SIG-M5 (cell line): ENCODE measurements around the gene MLC1.
"Not testable (repeated sequence)": the region's sequence is repeated elsewhere in the genome, so short reads cannot be mapped to it uniquely, and the experiment has no call there.

Source experiments
- DNase-seq: peaks from one replicate; lab custom pipeline; 2025; lab: John Stamatoyannopoulos, UW

The MLC1 gene

DNA sequence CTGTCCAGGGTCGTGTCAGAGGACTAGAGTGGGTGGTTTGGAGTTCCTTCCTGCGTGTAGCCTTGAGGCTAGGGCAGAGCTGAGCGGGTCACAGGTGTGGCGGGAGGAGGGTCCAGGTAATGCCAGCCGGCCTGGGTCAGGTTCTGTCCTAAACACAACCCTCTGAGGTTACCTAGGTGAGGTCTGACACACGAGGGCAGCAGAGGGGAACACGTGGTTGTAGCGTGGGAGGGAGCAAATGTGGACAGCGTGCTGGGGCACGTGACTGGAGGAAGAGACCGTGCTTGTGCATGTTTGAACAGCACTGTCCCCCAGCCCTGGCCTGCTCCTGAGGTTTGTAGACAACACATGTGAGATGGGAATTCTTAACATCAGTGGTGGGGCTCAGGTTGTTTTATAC lies 17.7 kb upstream of the MLC1 start:
- no peak for DNase-seq

DNA sequence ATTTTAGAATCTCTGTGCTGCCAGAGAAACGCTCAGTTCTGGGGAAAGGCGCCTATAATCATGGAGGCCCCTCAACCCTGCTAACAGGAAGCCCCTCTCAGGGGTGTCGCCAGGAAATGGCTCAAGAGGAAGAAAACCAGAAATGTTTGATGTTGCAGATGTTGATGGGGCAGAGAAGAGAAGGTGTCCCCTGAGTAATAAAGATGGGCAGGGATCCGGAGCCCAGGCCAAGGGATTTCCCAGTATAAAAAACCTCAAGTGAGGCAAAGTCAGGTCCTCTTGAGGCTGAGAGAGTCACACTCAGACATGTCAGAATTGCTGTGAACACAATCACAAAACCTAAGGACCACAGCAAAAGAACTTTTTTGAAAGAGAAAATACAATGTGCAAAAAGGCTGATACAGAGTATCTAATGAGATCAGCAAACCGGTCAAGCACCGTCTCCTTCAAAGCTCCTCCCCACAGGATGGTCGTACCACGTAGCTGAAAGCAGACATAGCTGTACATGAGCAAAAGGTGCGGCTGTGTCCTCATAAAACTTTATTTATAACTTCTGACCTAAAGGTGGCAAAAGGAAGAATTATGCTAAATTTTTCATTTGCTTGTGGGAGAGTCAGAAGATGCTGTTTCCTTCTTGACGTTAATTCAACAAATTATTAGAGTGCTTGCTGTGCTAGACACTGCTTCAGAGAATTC lies 16.8 kb upstream of the MLC1 start:
- DNase-seq = no peak

DNA sequence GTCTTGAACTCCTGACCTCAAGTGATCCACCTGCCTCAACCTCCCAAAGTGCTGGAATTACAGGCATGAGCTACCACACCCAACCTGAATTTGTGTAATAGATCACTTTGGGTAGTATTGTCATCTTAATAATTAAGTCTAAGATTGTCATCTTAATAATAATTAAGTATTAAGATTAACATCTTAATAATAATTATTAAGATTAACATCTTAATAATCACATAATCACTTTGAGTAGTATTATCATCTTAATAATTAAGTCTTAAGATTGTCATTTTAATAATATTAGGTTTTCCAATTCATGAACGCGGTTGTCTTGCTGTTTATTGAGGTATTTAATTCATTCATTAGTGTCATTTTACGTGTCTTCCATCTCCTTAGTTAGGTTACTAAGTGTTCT lies 12.8 kb upstream of the MLC1 start:
- DNase-seq = no peak

DNA sequence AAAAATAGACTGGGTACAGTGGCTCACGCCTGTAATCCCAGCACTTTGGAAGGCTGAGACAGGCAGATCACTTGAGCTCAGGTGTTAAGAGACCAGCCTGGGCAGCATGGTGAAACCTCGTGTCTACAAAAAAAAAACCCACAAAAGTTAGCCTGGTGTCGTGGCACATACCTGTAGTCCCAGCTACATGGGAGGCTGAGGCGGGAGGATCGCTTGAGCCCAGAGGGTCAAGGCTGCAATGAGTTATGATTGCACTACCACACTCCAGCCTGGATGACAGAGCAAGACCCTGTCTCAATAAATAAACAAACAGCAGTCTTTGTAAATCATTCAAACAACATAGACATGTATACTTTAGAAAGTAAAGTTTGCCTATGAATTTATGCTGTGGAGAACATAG lies 7.1 kb upstream of the MLC1 start:
- no peak for DNase-seq

DNA sequence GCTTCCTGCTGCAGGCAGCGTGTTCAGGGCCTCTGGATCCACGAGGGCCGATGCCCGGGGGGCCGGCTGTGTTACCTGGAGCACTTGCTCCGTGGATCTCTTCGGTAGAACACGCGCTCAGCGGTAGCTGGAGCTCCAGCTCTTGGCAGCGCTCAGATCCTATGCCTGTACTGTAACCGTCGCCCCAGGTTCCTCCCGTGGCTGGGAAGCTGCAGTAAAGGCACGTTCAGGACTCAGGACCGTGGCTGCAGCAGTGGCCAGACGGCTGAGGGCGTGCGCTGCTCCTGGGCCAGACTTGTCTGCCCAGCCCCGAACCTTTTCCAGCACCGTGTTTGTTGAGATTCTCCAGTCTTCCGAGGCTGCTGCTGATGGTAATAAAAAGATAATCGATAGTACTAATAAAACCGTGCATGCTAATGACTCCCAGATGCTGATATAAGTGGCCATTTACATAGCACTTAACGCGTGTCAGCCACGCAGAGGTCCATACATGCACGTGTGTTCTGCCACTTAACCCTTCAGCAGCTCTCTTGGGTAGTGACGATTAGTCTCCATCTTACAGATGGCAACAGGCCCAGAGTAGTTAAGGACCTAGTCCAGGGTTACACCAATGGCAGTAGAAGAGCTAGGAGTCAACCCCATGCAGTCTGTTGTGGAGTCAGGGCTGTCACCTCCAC lies 6.0 kb upstream of the MLC1 start:
- DNase-seq = no peak

DNA sequence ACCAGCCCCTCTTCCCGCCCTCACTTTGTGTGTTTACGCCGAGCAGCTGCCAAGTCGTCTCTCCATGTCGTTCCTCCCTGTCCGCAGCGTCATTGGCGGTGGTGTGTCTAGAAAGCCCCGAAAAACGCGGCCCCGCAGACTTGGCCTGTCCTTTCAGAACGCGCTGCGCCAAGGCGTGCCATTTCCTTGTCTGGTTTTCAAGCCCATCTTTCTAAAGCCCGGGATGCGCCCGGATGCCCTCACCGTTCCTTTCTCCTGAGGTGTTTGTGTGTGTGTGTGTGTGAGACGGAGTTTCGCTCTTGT lies 5.1 kb upstream of the MLC1 start:
- DNase-seq = no peak

DNA sequence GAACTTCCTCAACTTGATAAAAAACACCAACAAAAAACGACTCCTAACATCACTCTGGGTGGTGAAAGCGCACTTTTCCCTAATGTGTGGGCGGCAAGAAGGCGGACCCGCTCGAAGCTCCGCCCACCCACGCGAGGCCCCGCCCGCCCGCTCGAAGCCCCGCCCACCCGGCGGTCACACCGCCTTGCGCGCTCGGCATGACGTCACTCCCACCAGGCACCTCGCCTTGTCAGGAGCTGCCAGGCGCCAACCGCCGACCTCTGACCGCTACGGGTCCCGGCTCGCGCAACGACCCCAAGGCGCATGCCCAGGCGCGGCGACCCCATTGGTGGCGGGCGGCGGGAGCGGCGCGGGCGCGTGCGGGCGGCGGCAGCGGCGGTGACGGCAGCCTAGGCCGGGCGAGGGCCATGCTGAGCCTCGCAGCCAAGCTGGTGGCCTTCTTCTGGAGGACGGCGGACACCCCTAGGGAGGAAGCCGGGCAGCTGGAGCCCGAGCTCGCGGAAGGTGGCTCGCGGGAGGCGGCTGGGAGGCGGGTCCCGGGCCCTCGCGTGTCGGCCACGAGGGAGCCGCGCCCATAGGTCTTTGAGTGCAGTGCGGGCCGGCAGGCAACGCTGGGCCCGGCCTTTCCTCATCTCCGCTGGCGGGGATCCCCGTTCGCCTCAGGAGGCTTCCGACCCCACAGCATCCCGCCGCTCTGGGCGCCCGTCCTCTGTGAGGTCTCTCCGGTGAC lies 4.6 kb upstream of the MLC1 start, which contains the start of gene MOV10L1:
Gene MOV10L1 (plus strand): TSS at position 325 of the 730 bp plus-strand sequence. CDS start 83 bp downstream, at position 408.
- DNase-seq = no peak

DNA sequence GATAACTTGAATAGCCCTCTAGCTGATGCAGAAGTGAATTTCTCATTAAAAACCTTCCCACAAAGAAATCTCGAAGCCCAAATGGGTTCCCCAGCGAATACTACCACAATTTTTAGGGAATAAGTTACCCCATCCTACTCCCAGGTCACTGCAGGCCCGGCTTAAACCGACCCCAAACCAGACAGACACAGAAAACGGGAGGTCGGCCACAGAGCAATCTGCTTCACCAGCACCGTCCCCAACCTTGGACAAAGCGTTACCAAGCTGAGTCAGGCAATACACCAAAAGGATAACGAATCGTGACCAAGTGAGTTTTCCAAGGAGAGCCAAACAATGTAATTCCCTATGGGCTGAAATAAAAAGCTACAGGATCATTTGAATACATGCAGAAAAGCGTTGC lies 4.0 kb upstream of the MLC1 start:
- no peak for DNase-seq

DNA sequence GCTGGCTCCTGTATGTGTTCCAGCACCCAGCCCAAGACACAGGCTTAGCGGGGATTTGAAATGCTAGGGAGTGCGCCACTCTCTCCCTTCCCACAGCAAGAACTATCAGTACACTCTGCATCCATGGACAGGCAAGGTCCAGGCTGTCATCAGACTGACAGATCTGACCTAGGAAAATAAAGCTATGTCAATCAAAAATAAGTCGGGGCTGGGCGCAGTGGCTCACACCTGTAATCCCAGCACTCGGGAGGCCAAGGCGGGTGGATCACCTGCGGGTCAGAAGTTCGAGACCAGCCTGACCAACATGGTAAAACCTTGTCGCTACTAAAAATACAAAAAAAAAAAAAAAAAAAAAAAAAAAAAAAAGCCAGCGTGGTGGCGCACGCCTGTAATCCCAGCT lies 2.9 kb upstream of the MLC1 start:
- no peak for DNase-seq

DNA sequence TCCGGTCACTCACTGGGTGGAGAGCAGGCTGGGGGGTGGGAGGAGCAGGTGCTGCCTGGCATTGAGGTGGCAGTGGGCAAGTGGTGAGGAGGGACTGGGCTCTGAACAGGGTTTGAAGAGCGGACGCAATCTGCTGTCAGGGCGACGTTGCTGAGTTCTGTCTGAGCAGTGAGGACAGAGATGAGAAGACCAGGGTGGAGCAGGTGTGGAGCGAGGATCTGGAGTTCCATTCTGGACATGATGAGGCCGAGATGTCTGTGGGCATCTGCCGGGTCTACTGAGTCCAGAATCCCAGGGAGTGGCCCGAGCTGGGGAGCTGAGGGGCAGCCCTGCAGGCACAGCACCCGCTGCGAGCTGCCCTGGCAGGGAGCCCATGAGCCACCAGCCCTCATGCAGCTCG lies 2.4 kb upstream of the MLC1 start:
- DNase-seq = no peak

DNA sequence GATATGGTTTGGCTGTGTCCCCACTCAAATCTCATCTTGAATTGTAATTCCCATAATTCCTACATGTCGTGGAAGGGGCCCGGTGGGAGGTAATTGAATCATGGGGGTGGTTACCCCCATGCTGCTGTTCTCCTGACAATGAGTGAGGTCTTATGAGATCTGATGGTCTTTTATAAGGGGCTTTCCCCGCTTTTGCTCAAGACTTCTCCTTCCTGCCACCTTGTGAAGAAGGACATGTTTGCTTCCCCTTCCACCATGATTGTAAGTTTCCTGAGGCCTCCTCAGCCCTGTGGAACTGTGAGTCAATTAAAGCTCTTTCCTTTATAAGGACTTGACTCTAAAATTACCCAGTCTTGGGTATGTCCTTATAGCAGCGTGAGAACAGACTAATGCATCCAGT lies 1.7 kb upstream of the MLC1 start:
- DNase-seq = not testable (repeated sequence)

DNA sequence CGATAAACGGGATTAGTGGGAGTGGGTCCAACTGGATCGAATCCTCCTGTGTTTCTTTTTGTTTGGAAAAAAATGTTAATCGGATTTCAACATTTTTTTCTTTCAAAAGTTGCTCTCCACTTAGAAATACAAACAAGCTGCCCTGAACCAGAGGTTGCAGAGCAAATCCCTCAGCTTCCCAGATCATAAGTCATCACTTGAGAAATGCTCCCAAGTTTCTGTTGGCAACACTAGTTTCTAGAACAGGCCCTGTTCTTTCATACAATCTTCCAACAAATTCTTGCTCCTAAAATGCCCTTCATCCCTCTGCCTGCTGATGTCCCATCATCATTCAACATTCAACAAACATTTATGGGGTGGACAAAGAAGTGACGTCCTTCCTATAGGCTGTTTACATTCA lies 1.3 kb upstream of the MLC1 start:
- DNase-seq = no peak

DNA sequence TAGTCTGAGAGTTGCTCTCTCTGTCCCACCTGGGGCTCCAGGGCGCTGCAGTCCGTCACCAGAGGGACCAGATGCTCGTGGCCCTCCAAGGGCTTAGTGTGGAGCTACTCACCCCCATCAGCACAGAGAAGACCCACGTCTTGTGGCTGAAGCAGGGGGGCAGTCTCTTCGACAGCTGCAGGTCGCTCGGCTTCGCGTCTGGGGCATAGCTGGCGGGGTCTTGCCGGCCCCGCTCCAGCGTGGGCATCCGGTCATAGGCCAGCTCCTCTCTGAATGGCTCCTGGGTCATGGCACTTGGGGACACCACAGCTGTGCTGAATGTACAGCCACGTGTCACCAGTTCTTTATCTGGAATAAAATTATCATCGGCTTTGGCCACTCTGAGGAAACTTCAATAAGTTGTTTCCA lies 608 bp downstream of the MLC1 start:
- no peak for DNase-seq

DNA sequence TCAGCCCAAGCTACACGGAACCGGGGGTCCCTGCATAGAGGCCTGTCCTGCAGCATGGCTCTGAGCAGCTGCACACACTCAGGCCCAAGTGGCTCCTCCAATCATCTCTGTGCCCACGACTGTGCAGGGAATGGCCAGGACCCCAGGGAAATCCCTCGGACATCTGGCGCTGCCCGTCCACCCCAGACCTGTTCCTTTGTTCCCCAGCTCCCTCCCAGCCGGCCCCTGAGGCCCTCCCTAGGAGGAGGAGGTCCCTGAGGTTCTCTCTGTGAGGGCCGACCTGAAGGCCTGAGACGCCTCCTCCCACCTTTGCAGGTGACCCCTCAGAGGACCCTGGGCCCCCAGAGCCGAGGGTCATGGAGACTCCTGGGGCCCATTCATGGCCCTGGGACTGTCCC lies 1.1 kb downstream of the MLC1 start:
- DNase-seq = no peak

DNA sequence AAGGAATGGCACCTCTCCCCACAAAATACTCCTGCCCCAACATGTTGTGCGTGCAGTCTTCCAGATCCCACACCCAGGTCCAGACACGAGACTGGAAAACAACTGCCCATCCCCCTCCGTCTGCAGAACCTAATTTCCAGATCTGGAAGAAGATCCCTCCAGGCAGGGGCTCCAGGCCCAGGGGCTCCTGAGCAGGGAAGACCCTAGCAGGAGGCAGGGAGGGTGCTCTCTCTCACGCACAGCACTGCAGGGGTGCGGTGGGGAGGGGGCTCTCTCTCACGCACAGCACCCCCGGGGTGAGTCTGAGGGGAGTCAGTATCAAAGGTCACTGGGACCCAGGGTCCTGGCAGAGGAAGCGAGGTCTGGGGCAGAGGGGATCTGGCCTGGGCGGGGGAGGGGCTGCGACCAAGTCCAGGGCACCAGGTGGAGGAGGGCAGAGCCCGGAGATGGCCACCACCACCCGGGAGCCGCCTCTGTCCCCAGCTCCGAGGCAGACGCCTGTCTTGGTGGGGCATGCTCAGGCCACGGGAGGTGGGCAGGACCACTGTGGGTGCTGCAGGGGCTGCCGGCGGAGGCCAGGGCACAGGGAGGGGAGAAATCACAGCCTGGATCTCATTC lies 1.7 kb downstream of the MLC1 start:
- DNase-seq = no peak

DNA sequence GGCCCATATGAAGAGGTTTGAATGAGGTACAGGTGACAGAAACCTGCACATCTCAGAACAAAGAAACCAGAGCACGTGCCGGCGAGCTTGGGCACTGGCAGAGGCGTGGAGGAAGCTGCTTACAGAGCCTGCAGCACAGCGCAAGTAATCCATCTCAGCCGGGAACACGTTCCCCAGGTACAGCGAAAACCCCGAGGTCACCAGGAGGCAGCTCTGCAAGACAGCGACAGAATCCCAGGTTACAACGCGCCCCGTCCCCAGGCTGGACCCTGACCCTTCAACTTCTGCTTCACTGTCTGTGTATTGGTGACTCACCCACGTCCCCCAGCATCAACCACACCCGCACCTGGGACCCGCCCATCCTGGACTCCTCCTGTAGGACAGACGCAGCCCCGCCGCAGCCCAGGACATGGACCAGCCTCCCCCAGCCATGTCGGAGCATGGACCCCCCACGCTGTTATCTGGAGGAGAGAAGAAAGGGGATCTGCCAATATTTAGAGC lies 2.2 kb downstream of the MLC1 start:
- DNase-seq = no peak

DNA sequence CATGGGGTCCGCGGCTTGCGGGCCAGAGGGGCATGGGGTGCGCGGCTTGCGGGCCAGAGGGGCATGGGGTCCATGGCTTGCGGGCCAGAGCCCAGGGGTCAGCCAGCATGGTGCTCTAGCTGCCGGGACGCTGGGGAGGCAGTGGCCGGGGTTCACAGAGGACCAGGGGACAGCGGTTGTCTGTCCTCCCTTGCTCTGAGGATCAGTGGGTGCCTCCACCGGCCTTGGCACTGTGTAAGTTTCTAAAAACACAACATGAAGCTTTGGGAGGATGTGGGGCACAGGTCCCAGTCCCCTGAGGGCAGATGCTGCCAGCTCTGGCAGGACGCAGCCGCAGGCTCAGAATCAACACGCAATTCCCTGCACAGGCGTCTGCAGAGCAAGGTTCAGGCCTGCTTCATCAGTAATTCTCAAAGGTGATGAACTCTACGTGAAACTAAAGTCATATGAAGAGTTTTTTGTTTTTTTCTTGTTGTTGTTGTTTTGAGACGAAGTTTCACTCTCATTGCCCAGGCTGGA lies 3.0 kb downstream of the MLC1 start:
- DNase-seq = no peak

DNA sequence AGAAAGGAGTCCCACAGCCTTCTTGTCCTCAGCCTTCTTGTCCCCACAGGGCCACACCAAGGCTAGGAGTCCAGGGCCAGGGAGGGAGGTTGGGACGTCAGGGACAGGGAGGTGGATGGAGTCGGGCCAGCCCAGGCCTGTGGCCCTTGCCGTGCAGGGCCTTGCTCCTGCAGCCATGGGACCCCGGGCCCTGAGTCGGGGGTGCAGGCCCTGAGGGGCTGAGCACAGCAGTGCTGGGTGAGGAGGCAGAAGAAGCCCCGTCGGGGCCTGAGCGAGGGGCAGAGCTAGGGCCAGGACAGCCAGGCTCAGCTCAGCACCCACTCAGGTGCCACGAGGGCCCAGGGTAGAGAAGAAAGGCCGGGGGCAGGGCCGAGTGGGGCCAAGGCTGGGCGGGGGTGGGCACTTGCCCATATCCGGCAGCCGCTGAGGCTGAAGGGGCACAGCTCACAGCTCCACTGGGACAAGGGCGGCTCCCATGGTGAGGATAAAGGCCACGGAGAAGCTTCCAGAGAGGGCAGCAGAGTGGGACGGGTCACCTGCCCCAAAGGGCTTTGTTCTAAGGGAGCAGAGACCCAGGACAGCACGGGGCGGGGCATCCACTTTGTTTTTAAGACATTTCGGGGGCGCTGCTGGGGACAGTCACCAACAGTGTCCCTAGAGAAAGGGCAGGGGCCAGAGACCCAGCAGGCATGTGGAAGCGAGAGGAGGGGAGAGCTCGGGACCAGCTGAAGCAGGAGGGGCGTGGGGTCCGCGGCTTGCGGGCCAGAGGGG lies 3.6 kb downstream of the MLC1 start:
- no peak for DNase-seq

DNA sequence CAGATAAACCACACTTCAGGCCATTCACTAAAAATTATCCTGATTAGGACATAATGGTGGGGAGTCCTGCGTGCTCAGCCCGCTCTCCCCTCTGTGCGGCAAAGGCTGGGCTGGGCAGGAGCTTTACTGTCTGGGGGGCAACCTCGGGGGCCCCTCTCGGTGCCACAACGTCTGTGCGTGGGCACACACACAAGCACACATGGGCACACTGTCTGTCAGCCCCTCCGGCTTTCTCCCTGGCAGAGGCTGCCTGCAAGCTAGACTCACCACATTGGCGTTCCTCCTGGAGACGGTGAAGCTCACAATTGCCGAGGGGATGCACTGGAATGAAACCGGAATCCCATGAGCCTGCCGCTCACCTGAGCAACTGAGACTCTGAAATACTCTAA lies 5.2 kb downstream of the MLC1 start:
- no peak for DNase-seq

DNA sequence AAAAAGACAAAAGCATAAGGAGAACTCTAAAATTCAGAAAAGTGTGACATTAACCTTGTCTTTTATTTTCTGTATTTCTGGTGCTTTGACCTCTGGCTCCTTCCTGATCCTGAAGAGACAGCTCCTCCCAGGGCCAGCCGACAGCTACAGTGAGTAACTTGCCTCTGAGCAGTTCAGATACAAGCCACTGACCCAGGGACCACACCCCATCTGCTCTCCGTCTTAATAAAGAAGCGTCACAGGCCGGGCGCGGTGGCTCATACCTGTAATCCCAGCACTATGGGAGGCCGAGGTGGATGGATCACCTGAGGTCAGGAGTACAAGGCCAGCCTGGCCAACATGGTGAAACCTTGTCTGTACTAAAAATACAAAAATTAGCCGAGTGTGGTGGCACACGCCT lies 6.5 kb downstream of the MLC1 start:
- DNase-seq = no peak

DNA sequence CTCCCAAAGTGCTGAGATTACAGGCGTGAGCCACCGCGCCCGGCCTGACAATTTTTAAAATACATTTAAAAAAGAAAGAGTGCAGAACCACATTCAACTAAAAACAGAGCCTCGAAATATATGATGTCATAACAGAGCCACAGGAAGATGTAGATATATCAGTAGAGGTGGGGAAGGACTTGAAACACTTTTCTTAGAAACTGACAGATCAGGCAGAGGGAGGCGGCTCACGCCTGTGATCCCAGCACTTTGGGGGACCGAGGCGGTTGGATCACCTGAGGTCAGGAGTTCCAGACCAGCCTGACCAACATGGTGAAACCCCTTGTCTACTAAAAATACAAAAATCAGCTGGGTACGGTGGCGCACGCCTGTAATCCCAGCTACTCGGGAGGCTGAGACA lies 7.0 kb downstream of the MLC1 start:
- no peak for DNase-seq
